B cell (primary cell): ENCODE measurements around the gene AFF3. TPM values are rescaled to one million over a fixed set of nuclear protein-coding genes. Genes with fewer than 3 reads are reported as not detected.

ENCODE experiments used
- ATAC-seq: fragments of 200-7000 bp; cut with Tn5 transposase; one replicate; pipeline ENCODE4 v1.10.0; 2021; ENCODE audit warnings: low read depth, mild to moderate bottlenecking, moderate number of reproducible peaks, moderate library complexity
- CTCF ChIA-PET: fragments of 350-600 bp; sonication (Branson Sonifier 250); formaldehyde crosslinking; loops from one replicate; lab custom pipeline; 2021; ENCODE audit warnings: antibody characterized with exemption, inconsistent platforms; lab: Charles Lee
- POLR2A ChIA-PET: fragments of 350-600 bp; sonication (Branson Sonifier 250); formaldehyde crosslinking; loops from one replicate; lab custom pipeline; 2021; ENCODE audit warnings: antibody characterized with exemption; lab: Charles Lee
- DNase-seq: peaks from one replicate; pipeline ENCODE4 v3.0.0; 2013
- H2AFZ ChIP-seq: 2 replicates; pipeline ENCODE4 v1.6.1; 2012; ENCODE audit warnings: mild to moderate bottlenecking, low read depth, low read length; ENCODE audit not compliant: insufficient read depth, poor library complexity, severe bottlenecking
- H3K27ac ChIP-seq, 2 donors: 1 replicate in 1 of 2; 2 replicates in 1 of 2; pipeline ENCODE4 v1.5.1; 2012 to 2013; ENCODE audit warnings: low read length in 2 of 2, mild to moderate bottlenecking in 2 of 2, moderate library complexity in 1 of 2
- H3K27me3 ChIP-seq, 4 experiments: fragments of 200-600 bp in 1 of 4; sonication (generic) in 1 of 4; replicated peaks in 1 of 4; 1 replicate in 2 of 4; 2 replicates in 2 of 4; pipeline versions ENCODE4 v1.6.1 to v1.7.0; 2013 to 2016; ENCODE audit warnings: low read length in 3 of 4, mild to moderate bottlenecking in 2 of 4, mixed read lengths in 1 of 4, moderate library complexity in 1 of 4; ENCODE audit not compliant: insufficient read depth in 4 of 4, control insufficient read depth in 3 of 4; ENCODE audit errors: control extremely low read depth in 1 of 4
- H3K36me3 ChIP-seq, 2 experiments: replicated peaks in 1 of 2; 1 replicate in 1 of 2; 2 replicates in 1 of 2; pipeline versions ENCODE4 v1.6.1 to v1.7.1; 2013; ENCODE audit warnings: low read length in 1 of 2; ENCODE audit not compliant: insufficient read depth in 2 of 2, control insufficient read depth in 1 of 2; ENCODE audit errors: control extremely low read depth in 1 of 2, extremely low read depth in 1 of 2
- H3K4me1 ChIP-seq, 2 donors: fragments of 200-600 bp in 1 of 2; sonication (generic) in 1 of 2; 1 replicate in 1 of 2; 2 replicates in 1 of 2; pipeline versions ENCODE4 v1.5.1 to v1.6.1; 2013 to 2017; ENCODE audit warnings: low read length in 2 of 2; ENCODE audit not compliant: control insufficient read depth in 2 of 2, insufficient read depth in 2 of 2
- H3K4me2 ChIP-seq: replicated peaks from 2 replicates; pipeline ENCODE3; 2012; ENCODE audit warnings: mild to moderate bottlenecking, low read depth, low read length; ENCODE audit not compliant: poor library complexity, severe bottlenecking
- H3K4me3 ChIP-seq, 5 experiments: fragments of 200-600 bp in 1 of 5; sonication (generic) in 1 of 5; 1 replicate in 3 of 5; 2 replicates in 2 of 5; pipeline versions ENCODE4 v1.5.1 to v1.7.0; 2011 to 2016; ENCODE audit warnings: low read length in 4 of 5, mild to moderate bottlenecking in 4 of 5, low read depth in 2 of 5, control low read depth in 1 of 5, moderate library complexity in 1 of 5; ENCODE audit not compliant: insufficient read depth in 1 of 5; ENCODE audit errors: control extremely low read depth in 1 of 5, extremely low read depth in 1 of 5
- H3K79me2 ChIP-seq: fragments of 200-600 bp; sonication (generic); one replicate; pipeline ENCODE4 v1.6.0; 2016; ENCODE audit warnings: low read length; ENCODE audit not compliant: control insufficient read depth, insufficient read depth
- H3K9ac ChIP-seq: fragments of 200-600 bp; sonication (generic); 2 replicates; pipeline ENCODE4 v1.6.1; 2017; ENCODE audit warnings: mild to moderate bottlenecking, low read length, moderate library complexity
- H3K9me3 ChIP-seq, 3 donors: one replicate each; pipeline versions ENCODE4 v1.6.1 to v1.7.1; 2013; ENCODE audit warnings: low read length in 2 of 3; ENCODE audit not compliant: control insufficient read depth in 2 of 3, insufficient read depth in 1 of 3; ENCODE audit errors: control extremely low read depth in 1 of 3
- H4K20me1 ChIP-seq: 2 replicates; pipeline ENCODE4 v1.6.0; 2012; ENCODE audit warnings: mild to moderate bottlenecking, low read length; ENCODE audit not compliant: insufficient read depth, control insufficient read depth, poor library complexity, severe bottlenecking
- H3K27ac Mint-ChIP-seq: one replicate; pipeline ENCODE4 v1.8.0; 2021; ENCODE audit warnings: mixed read lengths
- H3K27me3 Mint-ChIP-seq: one replicate; pipeline ENCODE4 v1.8.0; 2021; ENCODE audit warnings: mixed read lengths
- H3K4me1 Mint-ChIP-seq: one replicate; pipeline ENCODE4 v1.8.0; 2021; ENCODE audit warnings: mixed read lengths
- H3K4me3 Mint-ChIP-seq: one replicate; pipeline ENCODE4 v1.8.0; 2021; ENCODE audit warnings: mixed read lengths
- H3K9me3 Mint-ChIP-seq: one replicate; pipeline ENCODE4 v1.8.0; 2022; ENCODE audit warnings: mixed read lengths; ENCODE audit not compliant: insufficient read depth
- CTCF ChIP-seq: fragments of 200-600 bp; IDR thresholded peaks from one replicate; pipeline ENCODE4 v1.8.0; 2022; ENCODE audit warnings: antibody characterized with exemption, mild to moderate bottlenecking
- EZH2 ChIP-seq: IDR thresholded peaks from 2 replicates; pipeline ENCODE4 v1.6.1; 2012; ENCODE audit warnings: borderline replicate concordance, low read depth, mild to moderate bottlenecking, moderate library complexity, low read length; ENCODE audit not compliant: insufficient read depth, poor library complexity, severe bottlenecking
- WGBS: methylation state at CpG from one replicate; pipeline ENCODE4 v1.1.5; 2013; ENCODE audit warnings: missing lambda C conversion rate; ENCODE audit not compliant: insufficient coverage; 5-methylcytosine and 5-hydroxymethylcytosine counted together
- intact Hi-C: fragments of 100-400 bp; cut with micrococcal nuclease; formaldehyde crosslinking; loops from one replicate; pipeline ENCODE4 v1.10.0; 2022
- polyA plus RNA-seq: library from polyadenylated mRNA; depleted of rRNA; stranded (reverse); fragments of >200 nt; gene quantifications from 2 replicates; pipeline ENCODE4 v1.2.3, GENCODE V29; 2012
- total RNA-seq, 2 donors: library from RNA; stranded (reverse); fragments of 120-200 nt in 1 of 2; gene quantifications; 1 replicate in 1 of 2; 2 replicates in 1 of 2; pipeline versions ENCODE4 v1.2.3 to v1.2.4, GENCODE V29; 2013 to 2022

The AFF3 gene
- total and polyA plus RNA-seq, 2 donors (not counting 1 experiment from before 2014, with no cell fraction given) = 117 to 830 TPM

GRCh38 chr2:99554871-99555270, 587.5 kb downstream of the AFF3 start:
- Mint-ChIP-seq H3K4me1 (peaks cover 2% of the 10 kb centered on the region), H3K4me3 (no peak overlapping the region), H3K27me3 (no peaks in the 10 kb centered on the region), H3K9me3 (no peaks in the 10 kb centered on the region), H3K27ac (no peak overlapping the region)
- intact Hi-C loops = loop anchor here (5.0 kb wide), 1 partner anchor 687 kb away; no protein-coding TSS in a partner anchor
- no peak for ATAC-seq
- TF ChIP-seq EZH2 (no peak), CTCF (no peak)
- no peak overlapping the region for H3K27ac ChIP-seq
- H3K79me2 ChIP-seq = peaks cover 3% of the 10 kb centered on the region
- no peak overlapping the region for H3K4me2 ChIP-seq
- no peaks in the 10 kb centered on the region for H3K27me3 ChIP-seq
- H2AFZ ChIP-seq = no peak overlapping the region
- peaks cover 11 to 91% of the 10 kb centered on the region in 2 experiments for H3K36me3 ChIP-seq
- no peak overlapping the region for H3K4me3 ChIP-seq
- no peaks in the 10 kb centered on the region for H3K9me3 ChIP-seq
- CTCF ChIA-PET = no interaction called here
- POLR2A ChIA-PET = no interaction called here
- no peak for DNase-seq
- no peak overlapping the region for H3K9ac ChIP-seq
- H3K4me1 ChIP-seq = no peaks in the 10 kb centered on the region
- whole genome bisulfite sequencing = no CpG with 5 or more reads among the region's 3 CpGs
- H4K20me1 ChIP-seq = peaks cover 15% of the 10 kb centered on the region

- ATAC-seq (no peak), DNase-seq (no peak)
- H3K9me3 ChIP-seq = no peaks in the 10 kb centered on the region
- peaks cover 15% of the 10 kb centered on the region for H4K20me1 ChIP-seq
- H3K79me2 ChIP-seq = peaks cover 3% of the 10 kb centered on the region
- TF ChIP-seq EZH2 (no peak), CTCF (no peak)
- Mint-ChIP-seq H3K9me3 (no peaks in the 10 kb centered on the region), H3K4me1 (peaks cover 1% of the 10 kb centered on the region), H3K4me3 (no peak overlapping the region), H3K27ac (no peak overlapping the region), H3K27me3 (no peaks in the 10 kb centered on the region)
- no peaks in the 10 kb centered on the region for H3K27me3 ChIP-seq
- POLR2A ChIA-PET = no interaction called here
- no peaks in the 10 kb centered on the region for H3K4me1 ChIP-seq
- H3K4me3 ChIP-seq = no peak overlapping the region
- H3K36me3 ChIP-seq = peaks cover 11 to 92% of the 10 kb centered on the region in 2 experiments
- H2AFZ ChIP-seq = no peak overlapping the region
- H3K27ac ChIP-seq = no peak overlapping the region
- H3K4me2 ChIP-seq = no peak overlapping the region
- no peak overlapping the region for H3K9ac ChIP-seq
- intact Hi-C loops = no loop called here
- CTCF ChIA-PET = no interaction called here
- WGBS = 98% methylated on average over 23 of the region's 23 CpGs
These were observed 588.2 kb downstream of the AFF3 start for GRCh38 chr2:99554238-99554637.
